ENCODE data around the gene SDR9C7.

DNA sequence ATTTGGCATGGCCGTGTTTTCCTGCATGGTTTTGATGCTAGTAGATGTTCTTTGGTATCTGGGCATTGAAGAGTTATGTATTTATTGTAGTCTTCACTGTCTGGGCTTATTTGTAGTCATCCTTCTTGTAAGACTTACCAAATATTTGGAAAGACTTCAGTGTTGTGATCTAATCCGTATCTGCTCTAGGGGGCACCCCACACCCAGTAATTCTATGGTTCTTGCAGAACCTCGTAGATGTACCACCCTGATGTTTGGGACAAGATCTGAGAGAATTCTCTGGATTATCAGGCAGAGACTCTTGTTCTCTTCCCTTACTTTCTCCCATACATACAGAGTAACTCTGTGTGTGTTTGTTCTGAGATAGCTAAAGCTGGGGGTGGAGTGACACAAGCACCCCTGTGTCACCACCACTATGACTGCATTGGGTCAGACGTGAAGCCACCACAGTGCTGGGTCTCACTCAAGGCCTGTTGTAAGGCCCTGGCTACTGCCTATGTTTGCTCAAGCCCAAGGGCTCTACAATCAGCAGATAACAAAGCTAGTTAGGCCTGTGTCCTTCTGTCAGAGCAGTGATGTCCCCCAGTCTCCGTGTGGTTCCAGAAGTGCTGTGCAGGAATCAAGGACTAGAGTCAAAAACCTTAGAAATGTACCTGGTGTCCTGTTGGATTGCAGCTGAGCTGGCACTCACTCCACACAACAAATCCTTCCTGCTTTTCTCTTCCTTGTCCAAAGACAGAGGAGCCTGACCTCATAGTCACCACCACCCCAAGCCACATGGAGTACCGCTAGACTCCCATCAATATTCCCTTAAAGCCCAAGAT is 13.6 kb upstream of the SDR9C7 start:
- TF ChIP-seq POLR2AphosphoS5 (IDR thresholded peaks at IDR 0.05; ENCODE audit: low read depth) (no peak), SPI1 (IDR thresholded peaks at IDR 0.05; ENCODE audit: borderline replicate concordance, low read depth) (no peak), GABPA (IDR thresholded peaks at IDR 0.05; ENCODE audit: low read depth) (no peak)
- TF ChIP-seq, protein P1, sequence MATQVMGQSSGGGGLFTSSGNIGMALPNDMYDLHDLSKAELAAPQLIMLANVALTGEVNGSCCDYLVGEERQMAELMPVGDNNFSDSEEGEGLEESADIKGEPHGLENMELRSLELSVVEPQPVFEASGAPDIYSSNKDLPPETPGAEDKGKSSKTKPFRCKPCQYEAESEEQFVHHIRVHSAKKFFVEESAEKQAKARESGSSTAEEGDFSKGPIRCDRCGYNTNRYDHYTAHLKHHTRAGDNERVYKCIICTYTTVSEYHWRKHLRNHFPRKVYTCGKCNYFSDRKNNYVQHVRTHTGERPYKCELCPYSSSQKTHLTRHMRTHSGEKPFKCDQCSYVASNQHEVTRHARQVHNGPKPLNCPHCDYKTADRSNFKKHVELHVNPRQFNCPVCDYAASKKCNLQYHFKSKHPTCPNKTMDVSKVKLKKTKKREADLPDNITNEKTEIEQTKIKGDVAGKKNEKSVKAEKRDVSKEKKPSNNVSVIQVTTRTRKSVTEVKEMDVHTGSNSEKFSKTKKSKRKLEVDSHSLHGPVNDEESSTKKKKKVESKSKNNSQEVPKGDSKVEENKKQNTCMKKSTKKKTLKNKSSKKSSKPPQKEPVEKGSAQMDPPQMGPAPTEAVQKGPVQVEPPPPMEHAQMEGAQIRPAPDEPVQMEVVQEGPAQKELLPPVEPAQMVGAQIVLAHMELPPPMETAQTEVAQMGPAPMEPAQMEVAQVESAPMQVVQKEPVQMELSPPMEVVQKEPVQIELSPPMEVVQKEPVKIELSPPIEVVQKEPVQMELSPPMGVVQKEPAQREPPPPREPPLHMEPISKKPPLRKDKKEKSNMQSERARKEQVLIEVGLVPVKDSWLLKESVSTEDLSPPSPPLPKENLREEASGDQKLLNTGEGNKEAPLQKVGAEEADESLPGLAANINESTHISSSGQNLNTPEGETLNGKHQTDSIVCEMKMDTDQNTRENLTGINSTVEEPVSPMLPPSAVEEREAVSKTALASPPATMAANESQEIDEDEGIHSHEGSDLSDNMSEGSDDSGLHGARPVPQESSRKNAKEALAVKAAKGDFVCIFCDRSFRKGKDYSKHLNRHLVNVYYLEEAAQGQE (IDR thresholded peaks at IDR 0.05; ENCODE audit: insufficient replicate concordance, low read depth): no peak
- TF ChIP-seq, protein P2, sequence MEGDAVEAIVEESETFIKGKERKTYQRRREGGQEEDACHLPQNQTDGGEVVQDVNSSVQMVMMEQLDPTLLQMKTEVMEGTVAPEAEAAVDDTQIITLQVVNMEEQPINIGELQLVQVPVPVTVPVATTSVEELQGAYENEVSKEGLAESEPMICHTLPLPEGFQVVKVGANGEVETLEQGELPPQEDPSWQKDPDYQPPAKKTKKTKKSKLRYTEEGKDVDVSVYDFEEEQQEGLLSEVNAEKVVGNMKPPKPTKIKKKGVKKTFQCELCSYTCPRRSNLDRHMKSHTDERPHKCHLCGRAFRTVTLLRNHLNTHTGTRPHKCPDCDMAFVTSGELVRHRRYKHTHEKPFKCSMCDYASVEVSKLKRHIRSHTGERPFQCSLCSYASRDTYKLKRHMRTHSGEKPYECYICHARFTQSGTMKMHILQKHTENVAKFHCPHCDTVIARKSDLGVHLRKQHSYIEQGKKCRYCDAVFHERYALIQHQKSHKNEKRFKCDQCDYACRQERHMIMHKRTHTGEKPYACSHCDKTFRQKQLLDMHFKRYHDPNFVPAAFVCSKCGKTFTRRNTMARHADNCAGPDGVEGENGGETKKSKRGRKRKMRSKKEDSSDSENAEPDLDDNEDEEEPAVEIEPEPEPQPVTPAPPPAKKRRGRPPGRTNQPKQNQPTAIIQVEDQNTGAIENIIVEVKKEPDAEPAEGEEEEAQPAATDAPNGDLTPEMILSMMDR (IDR thresholded peaks at IDR 0.05; ENCODE audit: insufficient read depth, low read length): no peak

All from HL-60 (cell line).